Adrenal gland (tissue), 5 donors: ENCODE data around the gene ATCAY.

ENCODE experiments used
- CTCF ChIP-seq, 6 experiments: fragments of 450-650 bp in 4 of 6; fragments of 200-600 bp in 2 of 6; sonication (generic) in 1 of 6; IDR thresholded peaks; 1 replicate in 5 of 6; 2 replicates in 1 of 6; pipeline versions ENCODE4 v1.5.1 to v1.8.0; 2016 to 2021; ENCODE audit warnings: antibody characterized with exemption in 6 of 6, mild to moderate bottlenecking in 2 of 6, moderate library complexity in 1 of 6
- POLR2A ChIP-seq, 2 donors: fragments of 450-650 bp; IDR thresholded peaks; one replicate each; pipeline ENCODE4 v1.6.1; 2017; ENCODE audit warnings: antibody characterized with exemption in 2 of 2, mild to moderate bottlenecking in 2 of 2, moderate library complexity in 1 of 2
- donor health status: DM: no; HTN: no; CAD: no.

- TF ChIP-seq CTCF (IDR thresholded peaks at IDR 0.05) (no peak), POLR2A (IDR thresholded peaks at IDR 0.05) (no peak)
Measured at GRCh38 chr19:3895788-3896187, 15.3 kb downstream of the ATCAY start.
